ENCODE data around the gene THEMIS2. TPM values are rescaled to one million over a fixed set of nuclear protein-coding genes. Genes with fewer than 3 reads are reported as not detected.

Gene THEMIS2
- polyA plus RNA-seq, 1 donor (not counting 4 experiments of a cell fraction or from before 2014, with no cell fraction given): 1.3 TPM

DNA sequence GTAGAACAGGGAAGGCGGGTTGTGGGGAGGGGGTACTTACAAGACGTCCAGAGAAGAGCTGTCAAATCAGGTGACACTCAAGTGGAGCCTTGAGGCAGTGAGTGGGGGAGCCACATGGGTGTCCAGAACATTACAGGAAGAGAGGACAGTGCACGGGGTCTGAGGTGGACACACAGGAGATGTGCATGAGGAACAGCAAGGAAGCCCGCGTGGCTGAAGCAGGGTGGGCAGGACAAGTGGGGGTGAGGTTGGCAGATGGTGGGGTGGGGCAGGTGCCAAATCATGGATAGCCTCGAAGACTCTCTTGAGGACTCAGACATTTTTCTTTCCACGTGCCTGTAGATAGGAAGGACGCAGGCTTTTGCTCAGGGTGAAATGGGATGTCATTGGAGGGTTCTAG lies 63.4 kb downstream of the THEMIS2 start:
- H2AFZ ChIP-seq (ENCODE audit: control insufficient read depth, low read length): no peak overlapping the region
- H3K9me3 ChIP-seq (ENCODE audit: control insufficient read depth, low read depth, low read length): no peaks in the 10 kb centered on the region
- dilution Hi-C loops (cut with MboI; ENCODE audit: extremely low pct_ligation_motif_present, low sequenced_read_pairs): no loop called here
- no peak overlapping the region for H3K27ac ChIP-seq (ENCODE audit: control insufficient read depth, insufficient read depth, low read length)
- H3K4me2 ChIP-seq (ENCODE audit: control insufficient read depth, extremely low read depth, insufficient read depth, low read depth, low read length): peak overlapping the region; percentile 97
- DNase-seq (ENCODE audit: low read depth, low spot score) (no peak), FAIRE-seq (no peak)
- H3K36me3 ChIP-seq (ENCODE audit: control insufficient read depth in 2 of 2, extremely low read depth in 1 of 2, insufficient read depth in 2 of 2, low read length in 2 of 2): no peaks in the 10 kb centered on the region
- no peaks in the 10 kb centered on the region for H3K79me2 ChIP-seq (ENCODE audit: control insufficient read depth, insufficient read depth, low read length)
- peaks cover 10% of the 10 kb centered on the region for H3K27me3 ChIP-seq (ENCODE audit: control insufficient read depth, extremely low read depth, insufficient read depth, low read length)
- no peak overlapping the region for H3K9ac ChIP-seq (ENCODE audit: control insufficient read depth, extremely low read depth, insufficient read depth, low read length)
- no peaks in the 10 kb centered on the region for H4K20me1 ChIP-seq (ENCODE audit: control insufficient read depth, extremely low read depth, insufficient read depth, low read length)
- TF ChIP-seq EZH2 (IDR thresholded peaks at IDR 0.05; ENCODE audit: low read length): no peak
- no peak for TF ChIP-seq CTCF (optimal IDR thresholded peaks at IDR 0.05 in 1 of 3, IDR thresholded peaks at IDR 0.05 in 1 of 3, conservative IDR thresholded peaks at IDR 0.05 in 1 of 3; ENCODE audit: extremely low read depth in 1 of 3, insufficient read depth in 2 of 3, low read length in 3 of 3)
- no peaks in the 10 kb centered on the region for H3K9me1 ChIP-seq (ENCODE audit: control insufficient read depth, extremely low read depth, insufficient read depth, low read length)
- peaks cover 13% of the 10 kb centered on the region for H3K4me1 ChIP-seq (ENCODE audit: control insufficient read depth, extremely low read depth, insufficient read depth, low read length)
- peak overlapping the region in 1 of 3 experiments; percentile 72 for H3K4me3 ChIP-seq (ENCODE audit: control insufficient read depth in 2 of 3, extremely low read depth in 1 of 3, insufficient read depth in 2 of 3, low read depth in 1 of 3, low read length in 3 of 3)

Small RNAs within 50 kb of the gene (small RNA-seq; reads per million reads assigned to genes)
- gene RNU6-1245P (ENCODE audit: insufficient read length in 3 of 3, low read depth in 3 of 3, low replicate concordance in 1 of 3) (0 reads per million in 3 experiments), gene SCARNA1 (ENCODE audit: insufficient read length in 3 of 3, low read depth in 3 of 3, low replicate concordance in 1 of 3) (58.9 to 232 (median 152) reads per million in 3 experiments)

Other genes starting within 250 kb of the THEMIS2 start
- gene FGR, start 237.4 kb upstream of the THEMIS2 start, polyA plus RNA-seq: 0.04 to 0.17 TPM in 2 of 3 replicates, not detected in the other
- 408 to 1,278 TPM (median 618 TPM) in 3 replicates for gene IFI6, start 200.4 kb upstream of the THEMIS2 start, polyA plus RNA-seq
- 7.1 to 13.5 TPM (median 12.0 TPM) in 3 replicates for gene FAM76A, start 146.6 kb upstream of the THEMIS2 start, polyA plus RNA-seq
- gene STX12, start 99.3 kb upstream of the THEMIS2 start, polyA plus RNA-seq: 23.4 to 29.9 TPM (median 23.4 TPM) in 3 replicates
- gene PPP1R8, start 41.8 kb upstream of the THEMIS2 start, polyA plus RNA-seq: 47.3 to 56.2 TPM (median 48.2 TPM) in 3 replicates
- gene RPA2, start 42.0 kb downstream of the THEMIS2 start, polyA plus RNA-seq: 24.5 to 35.4 TPM (median 30.1 TPM) in 3 replicates
- 0.51 to 1.3 TPM (median 0.61 TPM) in 3 replicates for gene SMPDL3B, start 62.5 kb downstream of the THEMIS2 start, polyA plus RNA-seq
- gene XKR8, start 87.4 kb downstream of the THEMIS2 start, polyA plus RNA-seq: 2.5 to 3.9 TPM (median 3.2 TPM) in 3 replicates
- gene EYA3, start 216.1 kb downstream of the THEMIS2 start, polyA plus RNA-seq: 15.5 to 17.7 TPM (median 17.6 TPM) in 3 replicates